HTR-8/SVneo (cell line): ENCODE data around the gene STARD10.
A peak's percentile ranks its signal among the peaks of the same experiment; 100 is the strongest.

Source experiments
- DNase-seq: peaks from one replicate; pipeline ENCODE4 v3.0.0; 2011; ENCODE audit warnings: low spot score, mixed read lengths; ENCODE audit not compliant: insufficient read length
- FAIRE-seq: peaks from 2 replicates; lab custom pipeline; 2011; peaks lifted over from hg19 to GRCh38; lab: Jason Lieb, UNC

STARD10 gene

DNA sequence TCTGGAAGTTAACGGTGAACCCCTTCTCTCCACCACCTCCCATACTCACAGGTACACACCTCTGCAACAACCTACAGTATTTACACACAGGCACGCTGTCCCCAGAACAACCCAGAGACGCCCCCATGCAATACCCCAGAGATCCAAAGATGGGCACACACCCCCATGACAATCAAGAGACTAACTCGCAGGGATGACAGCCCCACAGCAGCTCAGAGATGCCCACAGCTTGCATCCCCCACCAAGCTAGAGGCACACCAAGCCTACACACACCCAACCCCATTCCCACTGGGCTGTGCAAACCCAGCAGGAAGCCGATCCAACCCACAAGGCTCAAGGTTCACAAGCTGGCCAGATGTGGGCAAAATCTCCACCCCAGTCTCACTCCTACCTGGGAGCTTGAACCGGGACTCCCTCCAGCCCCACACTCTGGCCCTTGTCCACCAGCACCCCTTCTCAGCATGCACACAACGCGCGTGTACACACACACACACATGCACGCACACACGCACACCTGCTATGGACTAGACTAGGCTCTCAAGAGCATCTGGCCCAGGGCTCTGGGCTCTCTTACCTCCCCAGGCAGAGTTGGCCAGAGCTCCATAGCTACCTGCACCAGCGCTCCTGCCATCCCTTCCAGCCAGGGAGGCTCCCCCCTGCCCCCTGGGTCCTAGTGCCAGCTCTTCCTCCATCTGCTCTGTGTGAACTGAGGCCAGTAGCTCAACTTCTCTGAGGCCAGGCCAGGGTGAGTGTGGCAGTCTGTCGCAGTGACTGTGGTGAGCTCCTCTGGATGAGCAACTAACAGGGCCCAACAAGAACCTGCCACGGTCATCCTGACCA is 11.5 kb downstream of the STARD10 start:
- FAIRE-seq (peak; percentile 60), DNase-seq (no peak)

DNA sequence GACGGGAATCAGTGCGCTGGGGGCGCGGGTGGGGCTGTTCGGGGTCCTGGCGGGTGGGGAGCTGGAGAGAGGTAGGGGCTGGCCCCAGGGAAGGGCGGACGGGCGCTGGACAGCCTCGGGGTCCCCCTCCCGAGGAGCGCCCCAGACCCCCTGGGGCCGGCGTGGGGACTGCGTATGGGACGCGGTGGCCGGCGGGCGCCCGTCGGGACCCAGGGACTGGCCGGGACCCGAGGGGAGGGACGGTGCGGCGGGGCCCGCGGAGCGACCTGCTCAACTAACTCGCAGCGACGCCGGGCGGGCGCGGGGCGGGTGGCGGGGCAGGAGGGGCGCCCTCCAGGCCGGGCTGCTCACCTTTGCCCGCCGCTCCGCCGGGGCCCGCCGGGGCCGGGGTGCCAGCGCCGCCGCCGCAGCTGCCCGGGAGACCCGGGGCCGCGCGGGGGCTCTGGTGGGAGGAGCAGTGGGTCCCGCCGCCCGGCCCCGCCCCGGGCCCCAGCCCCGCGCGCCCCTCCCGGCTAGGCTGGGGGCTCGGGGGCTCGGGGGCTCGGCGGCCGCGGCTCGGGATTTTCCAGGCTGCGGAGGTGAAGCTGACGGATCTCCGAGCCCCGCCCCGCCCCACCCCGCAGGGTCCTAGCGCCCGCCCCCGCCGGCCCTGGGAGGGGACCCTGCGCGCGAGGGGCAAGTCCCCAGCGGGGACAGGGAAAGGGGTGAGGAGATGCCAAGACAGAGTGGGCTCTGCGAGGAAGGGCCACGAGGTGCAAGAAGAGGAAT is 12.3 kb downstream of the STARD10 start:
- FAIRE-seq, result no peak
- DNase-seq, result peak; percentile 73

DNA sequence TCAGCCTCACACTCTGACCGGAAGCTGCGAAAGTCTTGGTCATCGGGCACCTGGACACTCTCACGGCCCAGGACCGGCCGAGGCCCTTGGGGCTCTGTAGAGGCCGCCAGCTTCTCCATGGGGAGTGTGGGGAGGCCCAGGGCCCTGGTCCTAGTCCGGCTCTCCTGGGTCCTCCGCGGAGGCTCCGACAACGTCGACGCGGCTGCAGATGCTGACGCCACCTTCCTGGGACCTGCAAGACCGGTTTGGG is 12.9 kb downstream of the STARD10 start:
- DNase-seq (no peak), FAIRE-seq (no peak)

DNA sequence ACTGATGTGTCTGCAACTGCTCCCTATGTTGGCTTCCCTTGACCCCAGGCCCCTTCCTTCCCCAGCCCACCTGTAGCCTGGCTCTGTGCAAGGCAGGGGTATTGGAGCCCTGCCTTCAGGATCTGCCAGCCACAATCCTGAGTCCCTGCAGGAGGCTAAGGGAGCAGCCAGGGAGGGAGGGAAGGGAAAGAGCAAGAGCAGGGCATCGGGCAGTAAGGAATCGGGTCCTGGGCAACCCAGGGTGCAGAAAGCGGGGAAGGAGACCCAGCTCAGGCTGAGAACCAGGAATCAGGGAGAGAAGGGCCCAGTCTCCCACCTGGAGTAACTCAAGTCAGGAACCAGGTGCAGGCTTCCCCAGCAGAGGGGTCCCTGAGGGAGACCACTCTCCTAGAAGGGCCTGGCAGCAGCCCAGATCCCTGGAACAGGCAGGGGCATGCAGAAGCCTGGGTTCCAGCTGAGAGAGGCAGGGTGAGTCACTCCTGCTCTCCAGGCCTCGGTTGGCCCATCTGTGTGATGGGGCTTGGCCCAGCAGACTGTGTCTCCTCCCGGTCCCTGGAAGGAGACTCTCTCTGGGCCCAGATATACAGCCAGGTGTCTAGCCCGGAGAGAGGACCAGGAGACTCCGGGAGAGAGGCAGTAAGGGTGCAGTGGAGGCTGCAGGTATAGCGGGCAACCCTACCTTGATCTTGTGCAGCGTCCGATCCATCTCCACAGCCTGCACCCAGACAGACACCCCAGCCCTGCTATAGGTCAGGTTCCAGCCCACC is 13.4 kb downstream of the STARD10 start:
- FAIRE-seq (no peak), DNase-seq (no peak)

DNA sequence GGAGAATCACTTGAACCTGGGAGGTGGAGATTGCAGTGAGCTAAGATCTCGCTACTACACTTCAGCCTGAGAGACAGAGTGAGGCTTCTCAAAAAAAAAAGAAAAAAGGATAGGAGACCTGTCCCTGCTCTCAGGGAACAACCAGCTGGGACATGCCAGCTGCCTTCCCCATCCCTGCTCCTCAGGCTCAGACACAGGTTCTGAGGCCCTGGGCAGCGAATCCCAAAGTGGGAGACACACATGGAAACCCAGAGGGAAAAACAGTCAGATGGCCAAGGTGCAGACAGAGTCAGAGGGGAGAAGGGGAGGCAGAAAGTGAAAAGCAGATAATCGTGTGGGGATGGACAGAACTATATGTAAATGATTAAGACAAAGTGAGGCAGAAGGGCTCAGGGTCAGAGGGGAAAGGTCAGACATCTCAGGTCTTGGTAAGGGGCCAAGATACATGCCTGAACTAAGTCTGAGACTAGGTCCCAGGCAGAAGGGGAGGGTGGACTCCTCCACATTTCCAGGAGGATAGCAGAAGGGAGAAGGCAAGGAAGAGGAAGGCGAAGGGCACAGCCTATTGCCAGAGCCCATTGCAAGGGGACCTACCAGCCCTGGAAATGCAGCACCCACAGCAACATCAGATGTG is 14.2 kb downstream of the STARD10 start:
- no peak for FAIRE-seq
- DNase-seq, result no peak

DNA sequence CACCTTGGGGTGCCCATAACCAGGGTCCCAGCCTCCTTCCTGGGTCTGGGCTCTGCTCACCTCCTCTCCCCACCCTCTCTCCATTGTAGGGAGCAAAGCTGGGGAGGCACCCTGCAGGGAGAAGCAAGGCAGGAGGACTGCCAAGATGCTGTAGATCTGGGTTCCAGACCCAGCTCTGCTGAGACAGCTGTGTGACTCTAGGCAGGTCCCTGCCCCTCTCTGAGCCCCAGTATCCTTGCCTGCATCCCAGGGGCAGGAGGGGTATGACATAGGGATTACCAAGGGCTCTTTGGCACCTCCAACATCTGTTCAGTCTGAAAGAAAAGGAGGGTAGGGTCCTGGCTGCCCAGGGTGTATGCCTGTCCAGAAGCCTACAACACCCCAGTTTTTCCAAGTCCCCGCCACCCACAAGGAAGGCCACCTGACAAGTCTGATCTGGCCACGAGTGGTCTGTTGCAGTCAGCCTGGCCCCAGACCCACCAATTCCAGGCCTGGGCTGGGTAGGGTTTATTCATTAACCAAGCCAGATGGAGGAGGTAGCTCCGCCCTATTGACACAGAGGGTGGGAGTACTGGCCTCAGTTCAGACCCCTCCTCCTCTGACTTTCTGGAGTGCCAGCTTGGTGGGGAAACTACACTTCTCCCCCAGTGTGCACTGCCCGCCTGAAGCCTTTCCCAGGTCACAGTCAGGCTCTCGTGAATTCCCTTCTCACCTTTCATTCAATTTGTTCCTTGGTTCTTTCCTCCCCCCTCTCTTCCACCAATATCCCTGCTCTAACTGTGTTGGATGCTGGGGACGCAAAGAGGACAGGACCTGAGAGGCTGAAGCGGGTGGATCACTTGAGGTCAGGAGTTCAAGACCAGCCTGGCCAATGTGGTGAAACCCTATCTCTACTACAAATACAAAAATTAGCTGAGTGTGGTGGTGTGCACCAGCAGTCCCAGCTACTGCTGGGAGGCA is 15.0 kb downstream of the STARD10 start:
- DNase-seq, result no peak
- peak; percentile 44 for FAIRE-seq

DNA sequence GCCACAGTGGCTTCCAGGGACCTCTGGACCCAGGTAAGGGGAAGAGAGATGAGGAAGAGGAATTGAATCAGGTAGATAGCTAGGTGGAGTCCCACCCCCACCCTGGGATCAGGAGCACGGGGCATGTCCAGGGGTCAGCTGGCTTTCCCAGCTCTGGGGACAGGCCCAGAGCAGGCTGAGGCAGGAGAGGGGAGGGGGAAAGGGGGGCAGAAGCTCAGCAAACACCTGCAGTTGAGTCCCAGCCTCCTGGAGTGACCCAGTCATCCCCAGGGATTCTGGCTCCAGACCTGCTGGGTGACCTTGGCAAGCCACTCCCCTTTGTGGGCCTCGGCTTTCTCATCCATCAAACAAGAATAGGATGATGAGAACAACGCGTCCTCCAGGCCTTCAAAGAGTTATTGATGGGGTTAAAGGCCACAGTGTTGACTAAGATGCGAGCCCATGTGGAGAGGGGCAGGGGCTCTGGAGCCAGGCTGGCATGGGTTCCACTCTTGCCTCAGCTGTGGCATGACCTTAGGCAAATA is 16.0 kb downstream of the STARD10 start:
- FAIRE-seq, result no peak

DNA sequence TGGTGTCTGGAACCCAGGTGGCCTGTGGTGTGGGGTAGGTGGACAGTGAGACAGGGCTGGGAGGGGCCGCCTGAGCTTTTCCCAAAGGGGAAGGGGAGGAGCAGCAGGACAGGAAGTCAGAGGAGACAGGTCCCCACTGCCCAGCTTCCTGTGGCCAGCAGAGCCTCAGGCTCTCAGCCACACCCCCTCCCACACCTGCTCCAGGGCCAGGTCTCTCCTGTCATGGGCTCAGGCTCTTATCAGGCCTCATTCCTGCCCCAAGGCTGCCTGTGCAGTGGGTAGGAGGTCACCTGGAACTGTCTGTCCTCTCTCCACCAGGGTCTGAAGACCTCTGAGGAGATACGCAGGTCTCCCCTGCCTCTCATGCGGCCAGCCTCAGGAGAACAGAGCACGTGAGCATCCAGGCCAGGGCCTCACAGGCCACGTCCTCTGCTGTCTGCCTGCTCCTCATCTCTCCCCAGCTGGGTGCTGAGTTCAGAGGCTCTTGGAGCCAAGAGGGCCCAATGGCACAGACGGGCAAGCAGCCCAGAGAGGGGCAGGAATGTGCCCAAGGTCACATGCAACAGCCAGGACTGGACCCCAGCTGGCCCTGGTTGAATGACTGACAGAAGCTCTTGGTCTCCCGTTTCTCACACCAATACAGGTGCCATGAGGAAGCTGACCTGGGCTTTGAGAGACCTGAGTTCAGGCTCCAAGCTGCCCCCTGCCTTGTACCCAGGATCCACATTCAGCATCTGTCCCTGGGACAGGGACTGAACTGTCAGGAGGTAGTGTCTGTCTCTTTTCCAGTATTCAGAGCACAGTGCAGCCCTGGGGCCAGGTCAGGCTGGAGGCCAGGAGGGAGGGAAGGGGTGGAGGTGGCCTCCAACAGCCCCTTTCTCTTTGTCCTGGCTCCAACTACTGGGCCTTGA is 16.7 kb downstream of the STARD10 start:
- DNase-seq, result no peak
- no peak for FAIRE-seq

More for the DNA sequence above, 16.0 kb downstream of the STARD10 start:
- DNase-seq, result no peak

DNA sequence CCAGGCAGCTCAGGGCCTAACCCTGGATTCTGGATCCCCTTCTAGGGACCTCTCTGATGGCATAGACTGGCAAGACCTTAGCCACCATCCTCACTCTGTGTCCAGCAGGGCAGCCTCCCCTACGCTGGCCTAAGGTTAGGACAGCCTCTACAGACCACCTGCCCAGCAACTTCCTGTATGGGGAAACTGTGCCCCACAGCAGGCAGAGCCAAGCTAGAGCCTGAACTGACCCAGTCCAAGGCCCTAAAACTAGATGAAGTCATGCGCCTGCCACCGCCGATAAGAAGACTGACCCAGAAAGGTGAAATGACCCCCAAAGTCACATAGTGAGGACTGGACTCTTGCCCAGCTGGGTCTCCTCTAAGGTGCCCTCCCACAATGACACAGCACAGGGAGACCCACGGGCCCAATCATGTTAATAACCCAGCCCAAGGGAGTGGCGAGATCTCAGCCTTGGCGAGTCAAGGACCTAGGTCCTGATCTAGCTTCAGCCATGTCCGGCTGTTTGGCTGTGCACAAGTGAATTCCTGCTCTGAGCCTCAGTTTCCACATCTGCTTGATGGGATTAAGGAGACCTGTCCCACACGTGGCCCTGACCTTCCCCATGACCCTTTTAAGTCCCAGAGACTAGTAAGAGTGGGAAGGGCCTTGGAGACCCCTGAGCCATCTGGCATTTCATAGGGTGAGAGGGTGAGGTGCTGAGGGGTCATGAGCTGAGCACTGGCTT is 17.6 kb downstream of the STARD10 start:
- DNase-seq (no peak), FAIRE-seq (peak; percentile 13)

DNA sequence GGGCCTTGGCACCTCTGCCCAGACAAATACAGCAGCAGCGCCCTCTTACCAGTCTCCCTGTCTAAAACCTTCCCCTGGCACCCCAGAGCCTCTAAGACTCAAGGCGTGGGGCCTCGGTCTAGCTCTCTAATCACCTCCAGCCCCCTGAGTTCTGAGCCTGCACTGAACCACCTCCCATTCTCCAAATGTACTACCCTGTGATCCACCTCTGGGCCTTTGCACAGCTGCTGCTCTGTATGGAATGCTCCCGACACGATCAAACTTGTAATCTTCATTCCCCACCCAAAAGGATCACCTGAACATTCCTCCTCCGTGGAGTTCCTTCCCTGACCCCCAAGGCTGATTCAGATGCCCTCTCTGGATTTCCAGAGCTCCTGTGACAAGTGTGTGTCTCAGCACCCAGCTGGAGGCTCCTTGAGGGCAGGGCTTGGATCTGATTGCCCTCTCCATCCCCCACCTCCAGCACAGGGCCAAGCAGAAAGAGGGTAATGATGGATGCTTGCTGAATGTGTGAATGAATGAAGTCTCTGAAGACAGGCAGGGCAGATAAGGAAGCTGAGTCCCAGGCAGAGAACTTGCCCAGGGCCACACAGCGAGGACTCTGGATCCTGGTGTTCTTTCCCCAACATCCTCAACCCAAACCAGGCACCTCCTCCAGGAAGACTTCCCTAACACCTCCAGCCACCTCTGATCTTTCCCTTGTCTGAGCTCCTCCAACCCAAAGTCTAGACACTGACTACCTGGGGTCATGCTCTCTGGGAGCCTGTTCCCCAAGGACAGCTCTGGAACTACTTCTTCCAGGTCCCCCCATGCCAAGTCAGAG is 18.3 kb downstream of the STARD10 start:
- FAIRE-seq (no peak), DNase-seq (no peak)

DNA sequence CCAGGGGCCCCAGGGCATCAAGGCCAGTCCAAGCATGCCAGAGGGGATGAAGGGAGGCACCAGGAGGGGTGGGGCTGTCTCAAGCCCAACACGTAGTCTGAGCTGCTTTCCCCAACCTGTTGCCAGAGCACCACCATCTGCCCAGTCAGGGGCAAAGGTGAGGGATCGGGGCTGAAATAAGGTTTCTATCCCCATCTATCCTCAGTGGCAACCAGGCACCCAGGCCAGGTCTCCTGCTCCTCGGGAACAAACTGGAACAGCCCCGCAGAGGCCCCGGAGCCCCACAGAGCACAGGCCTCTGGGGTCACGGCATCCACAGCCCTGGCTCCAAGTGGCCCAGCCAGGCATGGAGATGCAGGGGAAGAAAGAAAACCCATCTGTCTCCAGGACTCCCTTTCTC is 19.3 kb downstream of the STARD10 start:
- DNase-seq (no peak), FAIRE-seq (no peak)

DNA sequence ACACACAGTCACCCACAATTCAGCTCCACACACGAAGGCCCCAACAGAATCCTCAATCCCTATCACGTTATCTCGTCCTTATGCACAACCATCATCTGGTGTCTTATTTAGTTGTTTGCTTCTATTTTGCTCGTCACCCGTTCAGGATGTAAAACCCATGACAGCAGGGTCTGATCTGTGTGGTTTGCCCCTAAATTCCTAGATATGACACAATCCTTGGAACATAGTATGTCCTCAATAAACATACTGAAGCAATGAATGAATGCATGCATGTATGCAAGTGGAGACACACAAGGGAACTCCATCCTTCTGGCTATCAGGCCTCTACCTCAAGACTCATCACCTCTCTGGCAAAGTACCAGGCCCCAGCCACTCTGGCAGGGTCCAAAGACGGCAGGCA is 20.2 kb downstream of the STARD10 start:
- FAIRE-seq (no peak), DNase-seq (no peak)

DNA sequence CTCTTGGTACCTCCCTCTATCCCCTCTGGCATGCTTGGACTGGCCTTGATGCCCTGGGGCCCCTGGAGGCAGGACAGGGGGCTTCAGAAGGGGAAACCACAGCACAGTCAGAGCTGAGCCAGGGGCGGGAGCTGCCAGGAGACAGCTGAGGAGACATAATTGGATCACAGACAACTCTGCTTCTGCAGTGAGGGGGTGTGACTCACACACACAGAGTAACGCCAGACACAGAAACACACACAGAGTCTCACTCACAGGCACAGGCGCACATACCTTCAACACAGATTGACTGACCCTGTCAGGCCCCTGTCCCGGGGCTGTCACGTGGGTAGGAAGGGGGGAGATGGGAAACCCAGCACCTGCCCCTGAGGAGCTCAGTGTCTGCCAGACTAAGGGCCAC is 20.6 kb downstream of the STARD10 start:
- DNase-seq (peak; percentile 86), FAIRE-seq (peak; percentile 92)

DNA sequence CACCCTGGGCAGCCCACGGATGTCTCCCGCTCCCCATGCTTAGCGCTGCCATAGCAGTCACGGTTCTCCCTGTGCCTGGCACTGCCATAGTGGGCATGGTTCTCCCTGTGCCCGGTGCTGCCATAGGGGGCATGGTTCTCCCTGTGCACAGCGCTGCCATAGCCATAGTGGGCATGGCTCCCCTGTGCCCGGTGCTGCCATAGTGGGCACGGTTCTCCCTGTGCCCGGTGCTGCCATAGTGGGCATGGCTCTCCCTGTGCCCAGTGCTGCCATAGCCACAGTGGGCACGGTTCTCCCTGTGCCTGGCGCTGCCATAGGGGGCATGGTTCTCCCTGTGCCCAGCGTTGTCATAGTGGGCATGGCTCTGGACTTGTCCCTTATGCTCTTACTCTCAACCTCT is 21.8 kb downstream of the STARD10 start:
- FAIRE-seq, result peak; percentile 88
- no peak for DNase-seq

DNA sequence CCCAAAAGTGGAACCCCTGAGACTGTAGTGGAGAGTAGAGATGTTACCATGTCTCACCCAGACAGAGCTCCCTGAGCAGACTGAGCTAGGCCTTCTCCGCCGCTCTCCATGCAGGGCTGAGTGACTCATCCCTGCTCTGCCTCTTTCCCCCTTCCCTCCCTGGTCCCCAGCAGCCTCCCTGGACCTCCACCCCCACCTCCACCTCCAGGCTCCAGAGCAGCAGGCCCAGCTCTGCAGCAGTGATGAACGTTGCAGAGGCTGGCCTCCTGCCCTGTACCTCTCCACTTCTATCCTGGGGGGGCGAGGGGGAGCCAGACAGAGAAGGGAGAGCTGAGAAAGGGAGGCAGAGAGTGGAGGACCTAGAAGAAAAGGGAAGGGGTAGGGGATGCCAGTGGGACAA is 22.3 kb downstream of the STARD10 start:
- peak; percentile 62 for FAIRE-seq

DNA sequence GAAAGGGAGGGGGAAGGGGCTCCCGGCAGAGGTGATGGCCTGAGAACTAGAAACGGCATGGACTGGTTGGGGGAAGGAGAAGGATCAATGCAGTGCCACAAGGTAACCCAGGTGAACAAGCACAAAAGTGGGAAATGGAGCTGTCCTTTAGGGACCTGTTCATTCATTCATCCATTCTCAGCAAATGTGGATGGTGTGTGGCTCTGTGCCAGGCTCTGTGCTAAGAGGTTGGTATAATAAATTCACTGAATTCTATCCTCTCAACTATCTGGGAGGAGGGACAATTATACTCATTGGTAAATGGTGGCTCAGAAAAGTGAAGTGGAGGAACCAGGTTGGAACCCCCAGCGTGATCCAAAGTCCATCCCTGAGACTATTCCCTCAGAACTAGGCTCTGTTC is 23.0 kb downstream of the STARD10 start:
- DNase-seq, result no peak
- FAIRE-seq, result no peak

More for the DNA sequence above, 22.3 kb downstream of the STARD10 start:
- DNase-seq, result no peak

DNA sequence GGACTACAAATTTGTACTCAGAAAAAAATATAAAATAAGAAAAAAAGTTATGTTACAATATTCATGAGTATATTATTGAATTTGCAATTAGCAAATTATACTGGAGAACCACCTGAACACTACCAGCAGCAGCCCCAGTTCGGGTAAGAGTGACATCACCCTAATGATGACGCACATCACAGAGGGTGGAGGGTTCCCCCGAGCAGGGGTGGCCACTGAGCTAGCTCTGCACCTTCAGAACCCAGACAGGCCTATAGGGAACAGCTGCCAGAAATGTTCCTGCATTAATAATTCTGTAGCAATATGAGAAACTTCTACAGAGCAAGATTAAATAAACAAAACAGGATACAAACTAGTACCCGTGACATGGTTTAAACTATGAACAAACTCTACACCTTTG is 24.2 kb downstream of the STARD10 start:
- no peak for DNase-seq
- FAIRE-seq, result no peak
